Measurements from ENCODE around the gene ENTPD7. TPM values are rescaled to one million over a fixed set of nuclear protein-coding genes. Genes with fewer than 3 reads are reported as not detected.

The ENTPD7 gene
- total RNA-seq, 1 donor from 2014 or later, result 7.5 TPM

GRCh38 chr10:99676895-99677294 lies 17.6 kb downstream of the ENTPD7 start:
- no peaks in the 10 kb centered on the region for H3K9me3 Mint-ChIP-seq
- H3K4me3 Mint-ChIP-seq (ENCODE audit: low read depth), result no peak overlapping the region
- no peak for DNase-seq (ENCODE audit: low spot score)
- H3K27ac Mint-ChIP-seq, result no peak overlapping the region
- peaks cover 9% of the 10 kb centered on the region for H3K36me3 Mint-ChIP-seq (ENCODE audit: low read depth)
- intact Hi-C loops (cut with micrococcal nuclease), result no loop called here
- peaks cover 13% of the 10 kb centered on the region for H3K4me1 Mint-ChIP-seq (ENCODE audit: low read depth)
- H3K27me3 Mint-ChIP-seq (ENCODE audit: low read depth), result no peaks in the 10 kb centered on the region

DNA sequence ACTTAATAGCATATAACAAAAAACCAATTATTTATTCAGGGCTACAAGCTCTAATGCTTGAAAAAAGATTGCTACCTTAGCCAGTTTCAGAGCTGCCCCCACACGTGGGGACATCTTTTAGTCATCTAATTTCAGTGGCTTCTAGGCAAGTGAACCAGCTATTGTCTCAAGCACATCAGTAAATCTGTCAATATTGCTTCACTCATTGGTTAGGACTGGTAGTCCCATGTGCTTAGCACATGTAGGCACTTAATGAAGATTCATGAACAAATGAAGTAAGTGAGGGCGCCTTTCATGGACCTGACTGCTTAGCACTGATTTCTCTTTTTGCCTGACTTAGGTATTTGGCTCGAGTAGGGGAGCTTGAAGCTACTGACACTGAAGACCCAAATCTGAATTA lies 19.6 kb downstream of the ENTPD7 start:
- peaks cover 7% of the 10 kb centered on the region for H3K4me1 Mint-ChIP-seq (ENCODE audit: low read depth)
- DNase-seq (ENCODE audit: low spot score), result no peak
- H3K27ac Mint-ChIP-seq, result no peak overlapping the region
- no peak overlapping the region for H3K4me3 Mint-ChIP-seq (ENCODE audit: low read depth)
- intact Hi-C loops (cut with micrococcal nuclease), result no loop called here
- no peaks in the 10 kb centered on the region for H3K27me3 Mint-ChIP-seq (ENCODE audit: low read depth)
- H3K9me3 Mint-ChIP-seq, result no peaks in the 10 kb centered on the region
- peaks cover 9% of the 10 kb centered on the region for H3K36me3 Mint-ChIP-seq (ENCODE audit: low read depth)

GRCh38 chr10:99681553-99681952 lies 22.2 kb downstream of the ENTPD7 start:
- Mint-ChIP-seq H3K36me3 (ENCODE audit: low read depth) (peaks cover 9% of the 10 kb centered on the region), H3K27me3 (ENCODE audit: low read depth) (no peaks in the 10 kb centered on the region), H3K9me3 (no peaks in the 10 kb centered on the region), H3K4me1 (ENCODE audit: low read depth) (peaks cover 4% of the 10 kb centered on the region), H3K27ac (no peak overlapping the region), H3K4me3 (ENCODE audit: low read depth) (no peak overlapping the region)
- intact Hi-C loops (cut with micrococcal nuclease), result no loop called here
- no peak for DNase-seq (ENCODE audit: low spot score)

DNA sequence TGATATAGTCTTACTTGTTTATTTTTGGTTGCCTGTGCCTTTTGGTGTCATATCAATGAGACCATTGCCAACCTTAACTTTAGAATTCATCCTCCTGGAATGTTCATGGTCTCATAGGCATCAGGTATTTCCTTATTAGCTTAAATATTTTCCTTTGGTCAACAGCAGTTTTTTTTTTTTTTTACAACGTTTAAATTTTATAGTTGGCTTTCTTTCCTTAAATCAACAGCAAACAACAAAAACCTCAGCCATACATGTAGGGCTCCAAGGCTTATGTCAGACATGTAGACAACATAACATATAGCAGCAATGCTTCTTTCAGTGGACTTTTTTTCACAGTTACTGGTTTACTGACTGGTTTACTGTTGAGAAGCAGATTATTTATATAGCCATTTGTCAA lies 22.7 kb downstream of the ENTPD7 start:
- Mint-ChIP-seq H3K4me1 (ENCODE audit: low read depth) (peaks cover under 1% of the 10 kb centered on the region), H3K36me3 (ENCODE audit: low read depth) (peaks cover 9% of the 10 kb centered on the region), H3K9me3 (no peaks in the 10 kb centered on the region), H3K27ac (no peak overlapping the region), H3K4me3 (ENCODE audit: low read depth) (no peak overlapping the region), H3K27me3 (ENCODE audit: low read depth) (no peaks in the 10 kb centered on the region)
- DNase-seq (ENCODE audit: low spot score), result no peak
- intact Hi-C loops (cut with micrococcal nuclease), result no loop called here

GRCh38 chr10:99682752-99683151 lies 23.4 kb downstream of the ENTPD7 start:
- intact Hi-C loops (cut with micrococcal nuclease), result no loop called here

GRCh38 chr10:99685597-99685967 lies 26.3 kb downstream of the ENTPD7 start:
- H3K36me3 Mint-ChIP-seq (ENCODE audit: low read depth), result peaks cover 3% of the 10 kb centered on the region
- intact Hi-C loops (cut with micrococcal nuclease), result no loop called here
- no peaks in the 10 kb centered on the region for H3K9me3 Mint-ChIP-seq
- H3K4me1 Mint-ChIP-seq (ENCODE audit: low read depth), result no peaks in the 10 kb centered on the region
- no peaks in the 10 kb centered on the region for H3K27me3 Mint-ChIP-seq (ENCODE audit: low read depth)
- H3K27ac Mint-ChIP-seq, result no peak overlapping the region
- H3K4me3 Mint-ChIP-seq (ENCODE audit: low read depth), result no peak overlapping the region
- DNase-seq (ENCODE audit: low spot score), result no peak

More at GRCh38 chr10:99682752-99683151, 23.4 kb downstream of the ENTPD7 start:
- Mint-ChIP-seq H3K27me3 (ENCODE audit: low read depth) (no peaks in the 10 kb centered on the region), H3K4me3 (ENCODE audit: low read depth) (no peak overlapping the region), H3K9me3 (no peaks in the 10 kb centered on the region), H3K27ac (no peak overlapping the region), H3K4me1 (ENCODE audit: low read depth) (no peaks in the 10 kb centered on the region), H3K36me3 (ENCODE audit: low read depth) (peaks cover 9% of the 10 kb centered on the region)
- no peak for DNase-seq (ENCODE audit: low spot score)

GRCh38 chr10:99689461-99689860 lies 30.2 kb downstream of the ENTPD7 start:
- no peaks in the 10 kb centered on the region for H3K27me3 Mint-ChIP-seq (ENCODE audit: low read depth)
- no peaks in the 10 kb centered on the region for H3K4me1 Mint-ChIP-seq (ENCODE audit: low read depth)
- H3K9me3 Mint-ChIP-seq, result no peaks in the 10 kb centered on the region
- no peak overlapping the region for H3K27ac Mint-ChIP-seq
- no peak overlapping the region for H3K4me3 Mint-ChIP-seq (ENCODE audit: low read depth)
- DNase-seq (ENCODE audit: low spot score), result no peak
- intact Hi-C loops (cut with micrococcal nuclease), result no loop called here
- H3K36me3 Mint-ChIP-seq (ENCODE audit: low read depth), result peaks cover 7% of the 10 kb centered on the region

- Mint-ChIP-seq H3K27ac (no peak overlapping the region), H3K4me1 (ENCODE audit: low read depth) (no peaks in the 10 kb centered on the region), H3K27me3 (ENCODE audit: low read depth) (no peaks in the 10 kb centered on the region), H3K9me3 (no peaks in the 10 kb centered on the region), H3K36me3 (ENCODE audit: low read depth) (peaks cover 27% of the 10 kb centered on the region), H3K4me3 (ENCODE audit: low read depth) (no peak overlapping the region)
- no peak for DNase-seq (ENCODE audit: low spot score)
- intact Hi-C loops (cut with micrococcal nuclease), result no loop called here
These were observed 34.7 kb downstream of the ENTPD7 start for GRCh38 chr10:99693933-99694583.

- intact Hi-C loops (cut with micrococcal nuclease), result no loop called here
- DNase-seq (ENCODE audit: low spot score), result no peak
- no peaks in the 10 kb centered on the region for H3K9me3 Mint-ChIP-seq
- H3K27me3 Mint-ChIP-seq (ENCODE audit: low read depth), result no peaks in the 10 kb centered on the region
- H3K4me1 Mint-ChIP-seq (ENCODE audit: low read depth), result no peaks in the 10 kb centered on the region
- peaks cover 37% of the 10 kb centered on the region for H3K36me3 Mint-ChIP-seq (ENCODE audit: low read depth)
- no peak overlapping the region for H3K4me3 Mint-ChIP-seq (ENCODE audit: low read depth)
- H3K27ac Mint-ChIP-seq, result no peak overlapping the region
These were observed 36.5 kb downstream of the ENTPD7 start for GRCh38 chr10:99695761-99696160.

DNA sequence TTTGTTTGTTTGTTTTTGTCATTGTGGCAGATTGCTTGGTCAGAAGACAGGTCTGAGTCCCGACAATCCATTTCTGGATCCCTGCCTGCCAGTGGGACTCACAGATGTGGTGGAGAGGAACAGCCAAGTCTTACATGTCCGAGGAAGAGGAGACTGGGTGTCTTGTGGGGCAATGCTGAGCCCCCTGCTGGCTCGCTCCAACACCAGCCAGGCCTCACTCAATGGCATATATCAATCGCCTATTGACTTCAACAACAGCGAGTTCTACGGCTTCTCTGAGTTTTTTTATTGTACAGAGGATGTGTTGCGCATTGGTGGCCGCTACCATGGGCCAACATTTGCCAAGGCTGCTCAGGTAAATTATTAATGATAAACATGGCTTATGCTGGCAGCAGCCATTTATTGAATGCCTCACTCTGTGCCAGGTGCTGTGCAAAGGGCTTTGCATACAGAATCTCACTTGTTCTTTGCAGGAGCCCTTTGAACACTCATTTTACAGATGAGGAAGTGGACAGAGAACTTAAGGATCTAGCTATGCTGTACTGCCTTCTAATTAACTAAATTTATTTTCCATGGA lies 39.3 kb downstream of the ENTPD7 start:
- no peak overlapping the region for H3K27ac Mint-ChIP-seq
- no peaks in the 10 kb centered on the region for H3K4me1 Mint-ChIP-seq (ENCODE audit: low read depth)

DNA sequence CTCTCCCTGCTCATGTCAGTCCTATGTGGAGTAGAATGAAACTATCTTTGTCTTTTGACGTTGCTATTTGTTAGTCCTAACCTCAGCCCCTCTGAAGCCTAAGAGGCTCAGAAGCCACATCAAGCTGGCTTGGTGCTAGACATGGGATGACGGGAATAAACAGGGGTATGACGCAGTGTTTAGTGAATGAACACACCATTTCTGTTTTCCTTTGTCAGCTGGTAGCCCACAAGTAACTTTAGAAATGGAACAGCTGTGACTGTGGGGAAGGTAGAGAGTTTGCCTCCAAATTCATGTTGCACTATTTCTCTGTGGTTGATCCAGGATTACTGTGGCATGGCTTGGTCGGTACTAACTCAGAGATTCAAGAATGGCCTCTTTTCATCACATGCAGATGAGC lies 41.3 kb downstream of the ENTPD7 start:
- H3K4me1 Mint-ChIP-seq (ENCODE audit: low read depth), result no peaks in the 10 kb centered on the region
- intact Hi-C loops (cut with micrococcal nuclease), result no loop called here
- no peaks in the 10 kb centered on the region for H3K27me3 Mint-ChIP-seq (ENCODE audit: low read depth)
- no peak overlapping the region for H3K4me3 Mint-ChIP-seq (ENCODE audit: low read depth)
- peaks cover 56% of the 10 kb centered on the region for H3K36me3 Mint-ChIP-seq (ENCODE audit: low read depth)
- H3K9me3 Mint-ChIP-seq, result no peaks in the 10 kb centered on the region
- no peak for DNase-seq (ENCODE audit: low spot score)
- no peak overlapping the region for H3K27ac Mint-ChIP-seq

More for the DNA sequence above, 39.3 kb downstream of the ENTPD7 start:
- no peaks in the 10 kb centered on the region for H3K9me3 Mint-ChIP-seq
- H3K36me3 Mint-ChIP-seq (ENCODE audit: low read depth), result peaks cover 44% of the 10 kb centered on the region
- H3K4me3 Mint-ChIP-seq (ENCODE audit: low read depth), result no peak overlapping the region
- intact Hi-C loops (cut with micrococcal nuclease), result no loop called here
- no peak for DNase-seq (ENCODE audit: low spot score)
- H3K27me3 Mint-ChIP-seq (ENCODE audit: low read depth), result no peaks in the 10 kb centered on the region

DNA sequence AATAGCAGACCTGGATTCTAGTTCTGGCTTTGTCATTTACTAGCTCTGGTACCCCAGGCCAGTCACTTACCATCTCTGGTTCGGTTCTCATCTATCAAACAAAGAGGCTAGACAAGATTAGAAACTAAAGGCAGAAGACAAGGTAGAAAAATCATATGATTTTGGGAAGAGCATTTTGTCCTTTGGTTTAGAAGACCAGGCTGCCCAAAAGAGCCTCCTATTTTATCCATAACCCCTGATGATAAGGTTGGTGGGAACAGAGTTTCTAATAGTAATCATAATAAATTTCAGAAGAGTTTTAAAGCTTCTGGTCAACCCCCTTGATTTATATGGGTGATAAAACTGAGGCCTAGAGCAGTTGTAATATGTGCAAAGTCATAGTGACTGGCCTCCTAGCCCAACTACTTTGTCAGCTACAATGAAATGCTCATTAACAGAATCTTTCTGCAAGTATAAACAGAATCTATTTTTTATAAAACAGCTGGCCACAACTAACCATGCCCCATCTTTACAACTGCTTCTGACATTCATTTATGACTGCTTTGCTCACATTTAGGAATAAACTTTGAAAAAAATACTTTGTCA lies 49.2 kb downstream of the ENTPD7 start:
- peaks cover 34% of the 10 kb centered on the region for H3K36me3 Mint-ChIP-seq (ENCODE audit: low read depth)
- H3K4me3 Mint-ChIP-seq (ENCODE audit: low read depth), result no peak overlapping the region
- no peak overlapping the region for H3K27ac Mint-ChIP-seq
- DNase-seq (ENCODE audit: low spot score), result no peak
- intact Hi-C loops (cut with micrococcal nuclease), result no loop called here
- H3K4me1 Mint-ChIP-seq (ENCODE audit: low read depth), result peaks cover 12% of the 10 kb centered on the region
- no peaks in the 10 kb centered on the region for H3K27me3 Mint-ChIP-seq (ENCODE audit: low read depth)
- H3K9me3 Mint-ChIP-seq, result no peaks in the 10 kb centered on the region

DNA sequence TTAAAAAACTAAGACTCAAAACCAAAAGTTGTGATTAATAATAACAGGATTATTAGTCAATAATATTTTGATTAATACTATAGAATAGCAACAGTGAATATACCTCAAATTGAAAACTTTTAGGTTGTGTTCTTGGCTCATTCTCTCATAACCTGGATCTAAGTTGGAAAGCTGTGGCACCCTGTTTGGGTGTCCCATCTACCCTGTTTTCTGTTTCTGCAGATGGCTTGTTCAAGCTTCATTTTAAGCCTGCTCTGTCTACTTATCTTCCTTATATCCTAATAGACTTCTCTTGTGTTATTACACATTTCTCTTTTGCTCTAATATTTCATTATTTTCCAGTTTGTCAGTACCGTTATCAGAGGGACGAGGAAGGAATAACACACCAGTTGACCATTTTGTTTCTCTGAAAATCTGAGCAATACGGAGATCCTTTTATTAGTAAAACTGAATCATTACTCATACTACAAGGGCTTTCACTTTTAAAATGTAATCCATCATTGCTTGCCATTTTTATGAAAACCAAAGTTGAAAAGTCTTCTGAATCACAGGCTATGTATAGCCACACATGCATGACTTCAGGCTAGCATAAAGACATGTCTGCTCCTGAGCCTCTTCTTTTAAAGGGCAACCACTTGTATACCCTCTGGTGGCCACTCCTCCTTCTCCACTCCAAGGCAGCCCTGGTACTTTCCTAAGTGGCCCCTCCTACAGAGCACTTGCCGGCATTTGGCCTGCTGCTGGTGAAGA lies 50.3 kb downstream of the ENTPD7 start:
- intact Hi-C loops (cut with micrococcal nuclease), result loop anchor here (2.0 to 5.0 kb wide), 2 partner anchors 92 to 149 kb away; no protein-coding TSS in a partner anchor
- Mint-ChIP-seq H3K27me3 (ENCODE audit: low read depth) (no peaks in the 10 kb centered on the region), H3K4me1 (ENCODE audit: low read depth) (peaks cover 12% of the 10 kb centered on the region), H3K36me3 (ENCODE audit: low read depth) (peaks cover 35% of the 10 kb centered on the region), H3K4me3 (ENCODE audit: low read depth) (no peak overlapping the region), H3K27ac (peak overlapping the region; percentile 64), H3K9me3 (no peaks in the 10 kb centered on the region)
- DNase-seq (ENCODE audit: low spot score), result no peak

Measured in activated T-helper 2 cell treated with anti-CD3 and anti-CD28 coated beads, Interferon-gamma antibody, Interleukin-2, Interleukin-4, amounts not matched to agents 10 μg/mL and 5 μg/mL and 100 μg/mL, durations not matched to agents 14 hours and 24 hours and 36 hours (primary cell).